Adrenal gland (tissue), 12 donors: ENCODE results near the gene NDUFAF3. TPM values are rescaled to one million over a fixed set of nuclear protein-coding genes. Genes with fewer than 3 reads are reported as not detected.

ENCODE experiments used
- DNase-seq, 7 donors: peaks; one replicate each; pipeline ENCODE4 v3.0.0-alpha.2; 2019 to 2020
- H3K27ac ChIP-seq, 5 donors: fragments of 200-600 bp; sonication (generic) in 4 of 5; 1 replicate in 3 of 5; 2 replicates in 2 of 5; pipeline versions ENCODE4 v1.5.1 to v1.8.0; 2016 to 2020; ENCODE audit warnings: mild to moderate bottlenecking in 1 of 5
- H3K27me3 ChIP-seq: fragments of 200-600 bp; 2 replicates; pipeline ENCODE4 v1.8.0; 2021
- H3K36me3 ChIP-seq, 2 donors: fragments of 200-600 bp; replicated peaks in 1 of 2; 1 replicate in 1 of 2; 2 replicates in 1 of 2; pipeline versions ENCODE4 v1.5.1 to v1.8.0; 2018 to 2022
- H3K4me1 ChIP-seq, 2 donors: fragments of 200-600 bp; replicated peaks in 1 of 2; 1 replicate in 1 of 2; 2 replicates in 1 of 2; pipeline versions ENCODE4 v1.5.1 to v1.8.0; 2018 to 2021
- H3K4me3 ChIP-seq, 4 donors: fragments of 200-600 bp; sonication (generic) in 3 of 4; one replicate each; pipeline ENCODE4 v1.5.1; 2016 to 2018
- H3K9me3 ChIP-seq, 3 donors: fragments of 200-600 bp; sonication (generic) in 1 of 3; replicated peaks in 1 of 3; 1 replicate in 2 of 3; 2 replicates in 1 of 3; pipeline versions ENCODE4 v1.5.1 to v1.8.0; 2016 to 2021
- POLR2A ChIP-seq, 2 donors: fragments of 450-650 bp; IDR thresholded peaks; one replicate each; pipeline ENCODE4 v1.6.1; 2017; ENCODE audit warnings: antibody characterized with exemption in 2 of 2, mild to moderate bottlenecking in 2 of 2, moderate library complexity in 1 of 2
- WGBS, 4 donors: extraction: QIAGEN DNeasy Blood & Tissue Kit in 2 of 4; methylation state at CpG; one replicate each; pipeline versions ENCODE4 v1.1.5 to v1.1.7; 2013 to 2017; 5-methylcytosine and 5-hydroxymethylcytosine counted together
- intact Hi-C, 2 donors: fragments of 100-400 bp; cut with DNase I; formaldehyde crosslinking; loops; one replicate each; pipeline versions ENCODE4 v1.14.1 to v1.15.0; 2022 to 2023
- polyA plus RNA-seq, 3 donors: library from polyadenylated mRNA; stranded (reverse); fragments of 200-250 nt in 2 of 3; fragments of 350-450 nt in 1 of 3; fragmentation: Illumina TruSeq in 1 of 3; extraction: RNeasy Lipid Tissue Mini Kit (QIAGEN cat#74804) in 1 of 3; gene quantifications; one replicate each; pipeline ENCODE4 v1.2.3, GENCODE V29; 2013 to 2014
- total RNA-seq, 9 donors: library from RNA; depleted of rRNA in 4 of 9; stranded (reverse); fragments of >200 nt in 4 of 9; fragments of 120-200 nt in 1 of 9; fragmentation: NEBNext Ultra II Directional in 1 of 9; extraction: Animal tissue kit (Norgen Biotek cat#: 25700) in 1 of 9; gene quantifications; one replicate each; pipeline versions ENCODE4 v1.1.0 to v1.2.4, GENCODE V29; 2013 to 2023
- TF ChIP-seq, protein P1 (sequence below), 6 experiments: fragments of 450-650 bp in 4 of 6; fragments of 200-600 bp in 2 of 6; sonication (generic) in 1 of 6; IDR thresholded peaks; 1 replicate in 5 of 6; 2 replicates in 1 of 6; pipeline versions ENCODE4 v1.5.1 to v1.8.0; 2016 to 2021; ENCODE audit warnings: antibody characterized with exemption in 6 of 6, mild to moderate bottlenecking in 2 of 6, moderate library complexity in 1 of 6
- donor health status: healthy with polysubstance abuse.
- donor health status: Bipolar disorder and iron deficiency.
- donor health status: DM: yes; HTN: yes; CAD: no.
- donor health status: DM: no; HTN: no; CAD: no.
- donor health status: DM: no; HTN: no; CAD: no.
- donor health status: DM: yes; HTN: yes; CAD: no.

NDUFAF3 gene
- total and polyA plus RNA-seq, 12 donors = 87.2 to 578 (median 173) TPM

DNA sequence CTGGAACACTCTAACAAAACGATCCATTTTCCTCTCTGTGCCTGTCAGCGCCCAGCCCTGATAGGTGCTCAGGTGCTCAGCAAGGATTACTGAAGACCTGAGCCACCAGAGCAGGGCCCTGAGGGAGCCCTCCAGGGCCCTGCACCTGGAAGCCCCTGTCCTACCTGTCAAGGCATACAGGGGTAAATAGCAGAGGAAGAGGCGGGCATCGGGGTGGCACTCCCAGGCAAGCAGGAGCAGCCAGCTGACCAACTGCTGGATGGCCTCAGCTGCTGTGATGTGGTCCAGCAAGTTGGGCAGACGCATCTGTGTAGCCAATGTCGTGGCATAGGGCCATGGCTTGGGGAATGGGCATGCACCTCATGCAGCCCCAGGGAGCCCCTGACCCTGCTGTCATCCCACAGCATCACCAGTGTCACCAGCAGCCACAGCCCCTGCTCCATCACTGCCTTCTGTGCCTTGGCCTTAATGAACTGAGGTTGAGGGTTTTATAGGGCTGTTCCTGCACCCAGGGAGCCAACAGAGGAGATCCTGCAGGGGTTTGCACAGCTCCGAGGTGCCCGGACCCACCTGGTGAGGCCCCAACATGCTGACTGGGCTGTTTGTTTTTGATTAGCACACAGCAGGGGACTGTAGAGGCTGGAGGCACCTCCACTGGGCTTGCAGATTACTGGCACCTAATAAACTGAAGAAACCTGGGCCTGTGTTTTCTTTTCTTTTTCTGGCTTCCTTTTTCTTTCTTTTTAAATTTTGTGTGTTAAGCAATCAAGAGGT lies 22.6 kb upstream of the NDUFAF3 start:
- Histone ChIP-seq H3K27me3 (no peaks in the 10 kb centered on the region), H3K4me3 (no peak overlapping the region), H3K9me3 (no peaks in the 10 kb centered on the region), H3K27ac (peak overlapping the region in 1 of 5 donors; percentile 52), H3K36me3 (peaks cover 0 to 11% of the 10 kb centered on the region in 2 donors), H3K4me1 (no peaks in the 10 kb centered on the region)
- intact Hi-C loops = no loop called here
- WGBS, 4 donors = 73 to 90% (median 88%) methylated on average over 4 to 8 of the region's 8 CpGs
- TF ChIP-seq POLR2A (IDR thresholded peaks at IDR 0.05) = no peak
- TF ChIP-seq, protein P1, sequence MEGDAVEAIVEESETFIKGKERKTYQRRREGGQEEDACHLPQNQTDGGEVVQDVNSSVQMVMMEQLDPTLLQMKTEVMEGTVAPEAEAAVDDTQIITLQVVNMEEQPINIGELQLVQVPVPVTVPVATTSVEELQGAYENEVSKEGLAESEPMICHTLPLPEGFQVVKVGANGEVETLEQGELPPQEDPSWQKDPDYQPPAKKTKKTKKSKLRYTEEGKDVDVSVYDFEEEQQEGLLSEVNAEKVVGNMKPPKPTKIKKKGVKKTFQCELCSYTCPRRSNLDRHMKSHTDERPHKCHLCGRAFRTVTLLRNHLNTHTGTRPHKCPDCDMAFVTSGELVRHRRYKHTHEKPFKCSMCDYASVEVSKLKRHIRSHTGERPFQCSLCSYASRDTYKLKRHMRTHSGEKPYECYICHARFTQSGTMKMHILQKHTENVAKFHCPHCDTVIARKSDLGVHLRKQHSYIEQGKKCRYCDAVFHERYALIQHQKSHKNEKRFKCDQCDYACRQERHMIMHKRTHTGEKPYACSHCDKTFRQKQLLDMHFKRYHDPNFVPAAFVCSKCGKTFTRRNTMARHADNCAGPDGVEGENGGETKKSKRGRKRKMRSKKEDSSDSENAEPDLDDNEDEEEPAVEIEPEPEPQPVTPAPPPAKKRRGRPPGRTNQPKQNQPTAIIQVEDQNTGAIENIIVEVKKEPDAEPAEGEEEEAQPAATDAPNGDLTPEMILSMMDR (IDR thresholded peaks at IDR 0.05) = no peak
- no peak for DNase-seq

- DNase-seq = no peak
- intact Hi-C loops = no loop called here
- H3K27ac ChIP-seq = peak overlapping the region in 1 of 5 donors; percentile 8
- no peaks in the 10 kb centered on the region for H3K27me3 ChIP-seq
- H3K4me1 ChIP-seq = peaks cover 0 to 2% of the 10 kb centered on the region in 2 donors
- TF ChIP-seq, protein P1 (IDR thresholded peaks at IDR 0.05) = no peak
- TF ChIP-seq POLR2A (IDR thresholded peaks at IDR 0.05) = no peak
- peaks cover 0 to 10% of the 10 kb centered on the region in 2 donors for H3K36me3 ChIP-seq
- H3K4me3 ChIP-seq = no peak overlapping the region
- 89 to 97% (median 93%) methylated on average over 3 to 6 of the region's 6 CpGs for WGBS, 4 donors
- no peaks in the 10 kb centered on the region for H3K9me3 ChIP-seq
Measured at GRCh38 chr3:49001155-49001554, 20.8 kb upstream of the NDUFAF3 start.

DNA sequence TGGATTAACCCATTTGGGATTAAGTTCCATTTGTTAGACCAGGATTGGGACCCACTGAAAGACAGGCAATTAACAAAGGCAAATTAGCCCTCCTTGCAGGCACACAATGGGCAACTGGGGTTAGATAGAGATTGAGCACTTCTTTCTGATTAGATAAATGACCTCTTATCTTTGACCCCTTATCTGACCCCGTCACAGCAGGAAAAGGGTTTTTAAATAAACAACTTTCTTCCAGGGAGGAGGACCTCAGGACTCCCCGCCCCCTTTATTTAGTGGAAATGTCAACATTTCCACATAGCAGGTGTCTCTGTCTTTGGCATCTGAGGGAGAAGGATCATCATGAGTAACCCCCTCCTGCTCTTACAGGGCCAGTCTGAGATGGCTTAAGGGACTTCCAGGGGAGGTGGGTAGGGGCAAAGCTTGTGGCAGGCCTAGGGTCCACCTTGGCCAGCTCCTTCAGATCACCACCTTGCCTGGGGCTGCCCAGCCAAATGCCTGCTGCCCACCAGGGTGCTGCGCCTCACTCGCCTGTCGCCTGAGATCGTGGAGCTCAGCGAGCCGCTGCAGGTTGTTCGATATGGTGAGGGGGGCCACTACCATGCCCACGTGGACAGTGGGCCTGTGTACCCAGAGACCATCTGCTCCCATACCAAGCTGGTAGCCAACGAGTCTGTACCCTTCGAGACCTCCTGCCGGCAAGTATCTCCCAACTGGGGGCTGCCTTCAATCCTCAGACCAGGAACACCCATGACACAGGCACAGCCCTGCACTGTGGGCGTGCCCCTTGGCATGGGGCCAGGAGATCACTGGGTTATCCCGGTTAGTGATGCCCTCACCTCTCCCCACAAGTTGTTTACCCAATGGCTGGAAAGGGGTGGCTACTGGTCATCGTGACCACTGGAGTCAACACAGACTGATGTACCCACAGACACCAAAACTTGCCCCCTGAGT lies 17.3 kb upstream of the NDUFAF3 start:
- intact Hi-C loops = no loop called here
- Histone ChIP-seq H3K27ac (no peak overlapping the region), H3K36me3 (no peaks in the 10 kb centered on the region), H3K4me3 (no peak overlapping the region), H3K9me3 (no peaks in the 10 kb centered on the region), H3K27me3 (no peaks in the 10 kb centered on the region), H3K4me1 (peaks cover 9 to 20% of the 10 kb centered on the region in 2 donors)
- DNase-seq = peak in 1 of 7 donors; percentile 64
- TF ChIP-seq, protein P1 (IDR thresholded peaks at IDR 0.05) = no peak
- no peak for TF ChIP-seq POLR2A (IDR thresholded peaks at IDR 0.05)
- WGBS, 4 donors = 85 to 92% (median 91%) methylated on average over 5 to 16 of the region's 16 CpGs

- H3K27ac ChIP-seq = no peak overlapping the region
- no peaks in the 10 kb centered on the region for H3K9me3 ChIP-seq
- DNase-seq = no peak
- peaks cover 9 to 20% of the 10 kb centered on the region in 2 donors for H3K4me1 ChIP-seq
- H3K36me3 ChIP-seq = no peaks in the 10 kb centered on the region
- H3K27me3 ChIP-seq = no peaks in the 10 kb centered on the region
- H3K4me3 ChIP-seq = no peak overlapping the region
- 97 to 100% (median 97%) methylated on average over 3 of the region's 3 CpGs; no CpG with 5 or more reads in 1 of the 4 donors for WGBS, 4 donors
- no peak for TF ChIP-seq POLR2A (IDR thresholded peaks at IDR 0.05)
- TF ChIP-seq, protein P1 (IDR thresholded peaks at IDR 0.05) = no peak
- intact Hi-C loops = no loop called here
Measured at GRCh38 chr3:49005303-49005680, 16.6 kb upstream of the NDUFAF3 start.
